ENCODE results near the gene D2HGDH.
A peak's percentile ranks its signal among the peaks of the same experiment; 100 is the strongest.

GRCh38 chr2:241728627-241729026 is 5.8 kb upstream of the D2HGDH start:
- TF ChIP-seq RBFOX2 (IDR thresholded peaks at IDR 0.05; ENCODE audit: low read depth, low read length) (peak; percentile 30; the same call in 1 of the 2 replicates), TSC22D2 (CRISPR knock-in tag; IDR thresholded peaks at IDR 0.05; ENCODE audit: borderline replicate concordance) (no peak), EP300 (IDR thresholded peaks at IDR 0.05; ENCODE audit: low read depth in 2 of 2, low read length in 2 of 2) (no peak), EP300 (CRISPR knock-in tag; IDR thresholded peaks at IDR 0.05; ENCODE audit: borderline replicate concordance) (no peak), MZF1 (CRISPR knock-in tag; IDR thresholded peaks at IDR 0.05; ENCODE audit: borderline replicate concordance) (no peak), CCAR2 (optimal IDR thresholded peaks at IDR 0.05; ENCODE audit: low read depth, low read length) (no peak)

All from HepG2 (cell line).